Erythroblast (primary cell): ENCODE measurements around the gene LRP1B.

Experiments
- DNase-seq, 2 experiments: peaks; one replicate each; lab custom pipeline; 2025; lab: John Stamatoyannopoulos, UW
- GATA1 ChIP-seq: IDR thresholded peaks from 2 replicates; pipeline ENCODE4 v1.6.1; 2011; ENCODE audit warnings: low read depth, mild to moderate bottlenecking, control low read depth, low read length, moderate library complexity
- POLR2A ChIP-seq: IDR thresholded peaks from 2 replicates; pipeline ENCODE4 v1.6.1; 2011; ENCODE audit warnings: mild to moderate bottlenecking, low read length

LRP1B gene

GRCh38 chr2:141417246-141417797 is 713.5 kb downstream of the LRP1B start:
- TF ChIP-seq GATA1: no peak
- no peak for TF ChIP-seq POLR2A
- no peak for DNase-seq

- no peak for DNase-seq
Observed at GRCh38 chr2:141411419-141411818, 719.4 kb downstream of the LRP1B start.

GRCh38 chr2:141399270-141399669 is 731.5 kb downstream of the LRP1B start:
- no peak for TF ChIP-seq GATA1
- TF ChIP-seq POLR2A: no peak
- DNase-seq: no peak

More at GRCh38 chr2:141411419-141411818, 719.4 kb downstream of the LRP1B start:
- TF ChIP-seq POLR2A (no peak), GATA1 (no peak)

GRCh38 chr2:141393214-141393545 is 737.6 kb downstream of the LRP1B start:
- no peak for DNase-seq
- no peak for TF ChIP-seq POLR2A
- TF ChIP-seq GATA1: no peak

GRCh38 chr2:141392517-141393213 is 738.2 kb downstream of the LRP1B start:
- TF ChIP-seq GATA1 (no peak), POLR2A (no peak)
- DNase-seq: no peak

GRCh38 chr2:141386168-141386567 is 744.6 kb downstream of the LRP1B start:
- TF ChIP-seq GATA1 (no peak), POLR2A (no peak)
- DNase-seq: no peak

GRCh38 chr2:141384676-141385075 is 746.1 kb downstream of the LRP1B start:
- TF ChIP-seq GATA1 (no peak), POLR2A (no peak)

GRCh38 chr2:141381946-141382345 is 748.9 kb downstream of the LRP1B start:
- no peak for DNase-seq
- TF ChIP-seq POLR2A: no peak
- TF ChIP-seq GATA1: no peak

More at GRCh38 chr2:141384676-141385075, 746.1 kb downstream of the LRP1B start:
- no peak for DNase-seq

- no peak for DNase-seq
- TF ChIP-seq POLR2A: no peak
- TF ChIP-seq GATA1: no peak
Observed at GRCh38 chr2:141380008-141380979, 750.5 kb downstream of the LRP1B start.

GRCh38 chr2:141364821-141365220 is 766.0 kb downstream of the LRP1B start:
- TF ChIP-seq GATA1: no peak
- TF ChIP-seq POLR2A: no peak
- no peak for DNase-seq

GRCh38 chr2:141362311-141362710 is 768.5 kb downstream of the LRP1B start:
- no peak for TF ChIP-seq POLR2A
- no peak for TF ChIP-seq GATA1
- DNase-seq: no peak

- DNase-seq: no peak
- no peak for TF ChIP-seq GATA1
- no peak for TF ChIP-seq POLR2A
Observed at GRCh38 chr2:141348481-141348880, 782.3 kb downstream of the LRP1B start.

GRCh38 chr2:141341444-141341843 is 789.4 kb downstream of the LRP1B start:
- no peak for DNase-seq
- no peak for TF ChIP-seq POLR2A
- TF ChIP-seq GATA1: no peak

GRCh38 chr2:141331127-141331526 is 799.7 kb downstream of the LRP1B start:
- TF ChIP-seq POLR2A: no peak
- TF ChIP-seq GATA1: no peak
- DNase-seq: no peak

GRCh38 chr2:141329964-141330363 is 800.9 kb downstream of the LRP1B start:
- TF ChIP-seq POLR2A (no peak), GATA1 (no peak)
- DNase-seq: no peak
